Progenitor cell of endocrine pancreas (in vitro differentiated cells): Measurements from ENCODE around the gene IPCEF1. TPM values are rescaled to one million over a fixed set of nuclear protein-coding genes. Genes with fewer than 3 reads are reported as not detected.
"Not testable (repeated sequence)": the region's sequence is repeated elsewhere in the genome, so short reads cannot be mapped to it uniquely, and the experiment has no call there.

Experiments used
- DNase-seq: peaks from one replicate; pipeline ENCODE4 v3.0.0; 2021; ENCODE audit warnings: low spot score; ENCODE audit not compliant: unreplicated experiment
- H3K27ac Mint-ChIP-seq: 2 replicates; pipeline ENCODE4 v1.8.0; 2021; ENCODE audit warnings: mild to moderate bottlenecking, moderate library complexity, mixed read lengths
- H3K27me3 Mint-ChIP-seq: 2 replicates; pipeline ENCODE4 v1.8.0; 2021; ENCODE audit warnings: mixed read lengths
- H3K36me3 Mint-ChIP-seq: 2 replicates; pipeline ENCODE4 v1.8.0; 2022; ENCODE audit warnings: mixed read lengths; ENCODE audit not compliant: insufficient read depth
- H3K4me1 Mint-ChIP-seq: 2 replicates; pipeline ENCODE4 v1.8.0; 2021; ENCODE audit warnings: low read depth, mixed read lengths
- H3K4me3 Mint-ChIP-seq: 2 replicates; pipeline ENCODE4 v1.8.0; 2021; ENCODE audit warnings: low read depth, mild to moderate bottlenecking, moderate library complexity, mixed read lengths
- H3K9me3 Mint-ChIP-seq: 2 replicates; pipeline ENCODE4 v1.8.0; 2021; ENCODE audit warnings: low read depth, mixed read lengths
- total RNA-seq: library from RNA; stranded (reverse); gene quantifications from 2 replicates; pipeline ENCODE4 v1.2.1, GENCODE V29; 2021
- TF ChIP-seq, protein P1 (sequence below): fragments of 200-600 bp; sonication (generic); IDR thresholded peaks from one replicate; pipeline ENCODE4 v1.5.0; 2021; ENCODE audit warnings: antibody characterized with exemption, mild to moderate bottlenecking; ENCODE audit not compliant: unreplicated experiment

IPCEF1 gene
- total RNA-seq, 1 donor from 2014 or later = 0.77 TPM

- DNase-seq = no peak
- Mint-ChIP-seq H3K4me1 (peaks cover 3% of the 10 kb centered on the region), H3K4me3 (no peak overlapping the region), H3K27me3 (no peaks in the 10 kb centered on the region), H3K27ac (peak overlapping the region; percentile 14), H3K9me3 (no peaks in the 10 kb centered on the region), H3K36me3 (no peaks in the 10 kb centered on the region)
- TF ChIP-seq, protein P1, sequence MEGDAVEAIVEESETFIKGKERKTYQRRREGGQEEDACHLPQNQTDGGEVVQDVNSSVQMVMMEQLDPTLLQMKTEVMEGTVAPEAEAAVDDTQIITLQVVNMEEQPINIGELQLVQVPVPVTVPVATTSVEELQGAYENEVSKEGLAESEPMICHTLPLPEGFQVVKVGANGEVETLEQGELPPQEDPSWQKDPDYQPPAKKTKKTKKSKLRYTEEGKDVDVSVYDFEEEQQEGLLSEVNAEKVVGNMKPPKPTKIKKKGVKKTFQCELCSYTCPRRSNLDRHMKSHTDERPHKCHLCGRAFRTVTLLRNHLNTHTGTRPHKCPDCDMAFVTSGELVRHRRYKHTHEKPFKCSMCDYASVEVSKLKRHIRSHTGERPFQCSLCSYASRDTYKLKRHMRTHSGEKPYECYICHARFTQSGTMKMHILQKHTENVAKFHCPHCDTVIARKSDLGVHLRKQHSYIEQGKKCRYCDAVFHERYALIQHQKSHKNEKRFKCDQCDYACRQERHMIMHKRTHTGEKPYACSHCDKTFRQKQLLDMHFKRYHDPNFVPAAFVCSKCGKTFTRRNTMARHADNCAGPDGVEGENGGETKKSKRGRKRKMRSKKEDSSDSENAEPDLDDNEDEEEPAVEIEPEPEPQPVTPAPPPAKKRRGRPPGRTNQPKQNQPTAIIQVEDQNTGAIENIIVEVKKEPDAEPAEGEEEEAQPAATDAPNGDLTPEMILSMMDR = no peak
These were observed 27.0 kb downstream of the IPCEF1 start for GRCh38 chr6:154329350-154330170.

DNA sequence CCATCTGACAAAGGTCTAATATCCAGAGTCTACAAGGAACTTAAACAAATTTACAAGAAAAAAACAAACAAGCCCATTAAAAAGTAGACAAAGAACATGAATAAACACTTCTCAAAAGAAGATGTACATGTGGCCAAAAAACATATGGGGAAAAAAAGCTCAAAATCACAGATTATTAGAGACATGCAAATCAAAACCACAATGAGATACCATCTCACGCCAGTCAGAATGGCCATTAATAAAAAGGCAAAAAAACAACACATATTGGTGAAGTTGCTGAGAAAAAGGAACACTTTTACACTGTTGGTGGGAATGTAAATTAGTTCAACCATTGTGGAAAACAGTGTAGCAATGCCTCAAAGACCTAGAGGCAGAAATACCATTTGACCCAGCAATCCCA is 29.3 kb downstream of the IPCEF1 start:
- not testable (repeated sequence) for H3K9me3 Mint-ChIP-seq

GRCh38 chr6:154325142-154325541 is 31.5 kb downstream of the IPCEF1 start:
- H3K27me3 Mint-ChIP-seq = no peaks in the 10 kb centered on the region
- H3K27ac Mint-ChIP-seq = no peak overlapping the region
- H3K4me3 Mint-ChIP-seq = no peak overlapping the region
- peaks cover 3% of the 10 kb centered on the region for H3K4me1 Mint-ChIP-seq
- H3K36me3 Mint-ChIP-seq = peaks cover 2% of the 10 kb centered on the region
- H3K9me3 Mint-ChIP-seq = no peaks in the 10 kb centered on the region
- no peak for DNase-seq
- TF ChIP-seq, protein P1 = no peak

More for the DNA sequence above, 29.3 kb downstream of the IPCEF1 start:
- not testable (repeated sequence) for H3K27ac Mint-ChIP-seq, H3K27me3 Mint-ChIP-seq, H3K4me3 Mint-ChIP-seq, H3K36me3 Mint-ChIP-seq, DNase-seq, H3K4me1 Mint-ChIP-seq

- H3K27me3 Mint-ChIP-seq = no peaks in the 10 kb centered on the region
- DNase-seq = no peak
- H3K4me3 Mint-ChIP-seq = no peak overlapping the region
- peaks cover 3% of the 10 kb centered on the region for H3K4me1 Mint-ChIP-seq
- peaks cover 2% of the 10 kb centered on the region for H3K36me3 Mint-ChIP-seq
- H3K27ac Mint-ChIP-seq = no peak overlapping the region
- H3K9me3 Mint-ChIP-seq = no peaks in the 10 kb centered on the region
- TF ChIP-seq, protein P1 = no peak
These were observed 36.4 kb downstream of the IPCEF1 start for GRCh38 chr6:154320181-154320580.

DNA sequence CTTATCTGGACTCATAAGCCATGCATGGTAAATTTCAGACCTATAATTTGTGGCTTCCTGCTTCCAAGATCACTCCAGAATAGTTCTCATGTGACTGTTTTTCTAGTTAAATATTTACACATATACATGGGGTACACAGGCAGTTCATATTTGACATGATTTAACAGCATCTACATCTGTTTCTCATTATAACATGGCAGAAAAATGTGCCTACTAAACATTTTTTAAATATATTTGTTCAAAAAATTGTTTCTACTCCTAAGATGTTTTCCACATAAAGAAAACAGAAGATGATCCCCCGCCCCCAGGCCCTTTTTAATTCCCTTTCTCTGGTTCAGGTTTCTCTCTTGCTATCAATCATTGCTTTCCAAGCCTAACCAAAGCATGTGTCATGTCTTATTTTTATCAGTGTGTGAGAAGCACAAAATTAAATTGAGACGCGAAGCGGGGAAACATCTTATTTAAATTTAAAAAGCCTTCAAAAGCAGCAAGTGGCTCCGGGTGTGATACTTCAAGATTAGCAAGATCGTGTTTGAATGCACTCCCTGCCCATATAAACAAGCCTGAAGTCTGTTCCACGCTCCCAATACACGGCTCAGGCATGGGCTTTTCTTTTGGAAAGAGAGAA is 37.3 kb downstream of the IPCEF1 start:
- H3K4me3 Mint-ChIP-seq = no peak overlapping the region
- H3K4me1 Mint-ChIP-seq = peaks cover 3% of the 10 kb centered on the region
- TF ChIP-seq, protein P1 = no peak
- no peaks in the 10 kb centered on the region for H3K9me3 Mint-ChIP-seq
- peaks cover 2% of the 10 kb centered on the region for H3K36me3 Mint-ChIP-seq
- no peak overlapping the region for H3K27ac Mint-ChIP-seq
- no peaks in the 10 kb centered on the region for H3K27me3 Mint-ChIP-seq
- no peak for DNase-seq
